ENCODE data around the gene GLE1.

GRCh38 chr9:128565578-128565977, 61.1 kb downstream of the GLE1 start:
- TF ChIP-seq, protein P1, sequence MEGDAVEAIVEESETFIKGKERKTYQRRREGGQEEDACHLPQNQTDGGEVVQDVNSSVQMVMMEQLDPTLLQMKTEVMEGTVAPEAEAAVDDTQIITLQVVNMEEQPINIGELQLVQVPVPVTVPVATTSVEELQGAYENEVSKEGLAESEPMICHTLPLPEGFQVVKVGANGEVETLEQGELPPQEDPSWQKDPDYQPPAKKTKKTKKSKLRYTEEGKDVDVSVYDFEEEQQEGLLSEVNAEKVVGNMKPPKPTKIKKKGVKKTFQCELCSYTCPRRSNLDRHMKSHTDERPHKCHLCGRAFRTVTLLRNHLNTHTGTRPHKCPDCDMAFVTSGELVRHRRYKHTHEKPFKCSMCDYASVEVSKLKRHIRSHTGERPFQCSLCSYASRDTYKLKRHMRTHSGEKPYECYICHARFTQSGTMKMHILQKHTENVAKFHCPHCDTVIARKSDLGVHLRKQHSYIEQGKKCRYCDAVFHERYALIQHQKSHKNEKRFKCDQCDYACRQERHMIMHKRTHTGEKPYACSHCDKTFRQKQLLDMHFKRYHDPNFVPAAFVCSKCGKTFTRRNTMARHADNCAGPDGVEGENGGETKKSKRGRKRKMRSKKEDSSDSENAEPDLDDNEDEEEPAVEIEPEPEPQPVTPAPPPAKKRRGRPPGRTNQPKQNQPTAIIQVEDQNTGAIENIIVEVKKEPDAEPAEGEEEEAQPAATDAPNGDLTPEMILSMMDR (IDR thresholded peaks at IDR 0.05; ENCODE audit: low read length) = no peak
- TF ChIP-seq EZH2 (IDR thresholded peaks at IDR 0.05; ENCODE audit: borderline replicate concordance, low read length) = no peak

Data from OCI-LY1 (cell line).